Bronchial epithelial cell (primary cell): ENCODE data around the gene OR2Y1. TPM values are rescaled to one million over a fixed set of nuclear protein-coding genes. Genes with fewer than 3 reads are reported as not detected.
A peak's percentile ranks its signal among the peaks of the same experiment; 100 is the strongest.

Experiments used
- DNase-seq: peaks from one replicate; pipeline ENCODE4 v3.0.0-alpha.2; 2010; ENCODE audit warnings: low read depth
- FAIRE-seq: peaks from 2 replicates; lab custom pipeline; 2011; peaks lifted over from hg19 to GRCh38; lab: Jason Lieb, UNC
- H3K27me3 ChIP-seq: 2 replicates; pipeline ENCODE4 v1.5.1; 2011; ENCODE audit warnings: low read length; ENCODE audit not compliant: control insufficient read depth, insufficient read depth
- H3K36me3 ChIP-seq: 2 replicates; pipeline ENCODE4 v1.5.1; 2011; ENCODE audit warnings: low read length; ENCODE audit not compliant: control insufficient read depth, insufficient read depth
- H3K4me3 ChIP-seq: 2 replicates; pipeline ENCODE4 v1.5.1; 2011; ENCODE audit warnings: mild to moderate bottlenecking, low read depth, low read length, control low read depth
- total RNA-seq: library from RNA; depleted of rRNA; stranded (reverse); fragments of >200 nt; gene quantifications from 2 replicates; pipeline ENCODE4 v1.2.1, GENCODE V29; 2014
- TF ChIP-seq, protein P1 (sequence below): IDR thresholded peaks from 2 replicates; pipeline ENCODE4 v1.5.1; 2011; ENCODE audit warnings: mild to moderate bottlenecking, moderate library complexity, low read length, control low read depth, inconsistent platforms; ENCODE audit not compliant: insufficient read depth, severe bottlenecking

The OR2Y1 gene
- total RNA-seq, 1 donor from 2014 or later, result not detected

DNA sequence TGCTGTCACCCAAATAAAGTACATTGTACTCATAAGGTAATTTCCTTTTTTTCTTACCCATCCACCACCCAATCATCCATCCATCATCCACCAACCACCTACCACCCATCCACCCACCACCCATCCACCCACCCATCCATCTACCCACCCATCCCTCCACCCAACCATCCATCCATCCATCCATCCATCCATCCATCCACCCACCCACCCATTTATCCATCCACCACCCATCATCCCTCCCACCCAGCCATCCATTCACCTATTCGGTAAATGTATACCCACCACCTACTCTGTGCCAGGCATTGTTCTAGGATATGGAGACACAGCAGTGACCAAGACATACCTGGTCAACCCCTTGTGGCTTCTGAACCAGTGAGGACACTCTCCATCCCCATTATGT is 37.6 kb upstream of the OR2Y1 start:
- H3K27me3 ChIP-seq, result no peaks in the 10 kb centered on the region
- H3K4me3 ChIP-seq, result no peak overlapping the region
- TF ChIP-seq, protein P1, sequence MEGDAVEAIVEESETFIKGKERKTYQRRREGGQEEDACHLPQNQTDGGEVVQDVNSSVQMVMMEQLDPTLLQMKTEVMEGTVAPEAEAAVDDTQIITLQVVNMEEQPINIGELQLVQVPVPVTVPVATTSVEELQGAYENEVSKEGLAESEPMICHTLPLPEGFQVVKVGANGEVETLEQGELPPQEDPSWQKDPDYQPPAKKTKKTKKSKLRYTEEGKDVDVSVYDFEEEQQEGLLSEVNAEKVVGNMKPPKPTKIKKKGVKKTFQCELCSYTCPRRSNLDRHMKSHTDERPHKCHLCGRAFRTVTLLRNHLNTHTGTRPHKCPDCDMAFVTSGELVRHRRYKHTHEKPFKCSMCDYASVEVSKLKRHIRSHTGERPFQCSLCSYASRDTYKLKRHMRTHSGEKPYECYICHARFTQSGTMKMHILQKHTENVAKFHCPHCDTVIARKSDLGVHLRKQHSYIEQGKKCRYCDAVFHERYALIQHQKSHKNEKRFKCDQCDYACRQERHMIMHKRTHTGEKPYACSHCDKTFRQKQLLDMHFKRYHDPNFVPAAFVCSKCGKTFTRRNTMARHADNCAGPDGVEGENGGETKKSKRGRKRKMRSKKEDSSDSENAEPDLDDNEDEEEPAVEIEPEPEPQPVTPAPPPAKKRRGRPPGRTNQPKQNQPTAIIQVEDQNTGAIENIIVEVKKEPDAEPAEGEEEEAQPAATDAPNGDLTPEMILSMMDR, result no peak
- no peak for DNase-seq
- FAIRE-seq, result no peak
- no peaks in the 10 kb centered on the region for H3K36me3 ChIP-seq

DNA sequence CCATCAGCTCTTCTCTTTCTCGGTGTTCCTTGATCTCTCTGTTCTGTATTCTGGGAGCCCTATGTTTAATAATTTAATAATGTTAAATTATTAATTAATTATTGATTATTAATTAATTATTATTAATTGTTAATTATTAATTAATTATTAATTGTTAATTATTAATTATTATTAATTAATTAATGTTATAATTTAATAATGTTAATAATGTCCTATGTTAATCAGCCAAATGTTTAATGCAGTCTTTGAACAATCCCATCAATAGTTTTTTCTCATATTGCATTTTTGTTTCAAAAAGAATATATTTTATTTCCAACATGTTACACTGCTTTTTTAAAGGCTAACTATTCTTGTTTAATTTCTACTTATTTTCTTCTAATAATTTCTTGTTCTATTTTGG is 36.5 kb upstream of the OR2Y1 start:
- Histone ChIP-seq H3K4me3 (no peak overlapping the region), H3K27me3 (no peaks in the 10 kb centered on the region), H3K36me3 (no peaks in the 10 kb centered on the region)
- no peak for DNase-seq
- TF ChIP-seq, protein P1, result no peak
- no peak for FAIRE-seq

DNA sequence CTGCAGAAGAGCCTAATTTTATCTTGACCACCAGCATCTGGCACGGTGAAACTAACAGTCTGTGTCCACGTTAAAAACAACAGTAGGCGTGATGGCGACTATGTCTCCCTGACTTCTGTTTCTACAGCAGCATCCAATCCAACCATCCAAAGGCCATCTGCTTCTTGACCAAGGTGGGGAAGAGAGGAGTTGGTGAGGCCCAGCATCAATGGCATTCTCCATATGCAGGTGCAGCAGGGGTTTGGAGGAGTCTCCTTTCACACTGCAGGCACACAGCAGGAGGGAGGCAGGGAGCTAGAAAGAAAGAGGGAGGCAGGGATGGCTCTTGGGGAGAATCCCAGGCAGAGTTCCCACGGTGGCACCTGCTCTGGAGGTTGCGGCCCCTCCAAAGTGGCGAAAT is 35.8 kb upstream of the OR2Y1 start:
- Histone ChIP-seq H3K36me3 (no peaks in the 10 kb centered on the region), H3K27me3 (no peaks in the 10 kb centered on the region), H3K4me3 (no peak overlapping the region)
- TF ChIP-seq, protein P1, result no peak
- no peak for FAIRE-seq
- no peak for DNase-seq

DNA sequence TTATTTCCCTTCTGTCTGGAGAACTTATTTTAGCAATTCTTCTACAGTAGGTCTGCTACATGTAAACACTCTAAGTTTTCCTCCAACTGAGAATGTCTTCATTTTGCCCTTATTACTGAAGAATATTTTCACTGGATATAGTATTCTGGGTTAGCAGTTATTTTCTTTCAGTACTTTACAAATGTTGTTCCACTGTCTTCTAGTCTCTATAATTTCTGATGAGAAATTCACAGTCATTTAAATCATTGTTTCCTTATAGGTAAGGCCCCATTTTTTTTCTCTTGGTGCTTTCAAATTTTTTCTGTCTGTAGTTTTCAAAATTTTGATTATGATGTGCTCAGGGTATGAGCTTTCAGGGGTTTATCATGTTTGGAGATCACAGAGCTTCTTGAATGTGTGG is 32.0 kb upstream of the OR2Y1 start:
- FAIRE-seq, result no peak

DNA sequence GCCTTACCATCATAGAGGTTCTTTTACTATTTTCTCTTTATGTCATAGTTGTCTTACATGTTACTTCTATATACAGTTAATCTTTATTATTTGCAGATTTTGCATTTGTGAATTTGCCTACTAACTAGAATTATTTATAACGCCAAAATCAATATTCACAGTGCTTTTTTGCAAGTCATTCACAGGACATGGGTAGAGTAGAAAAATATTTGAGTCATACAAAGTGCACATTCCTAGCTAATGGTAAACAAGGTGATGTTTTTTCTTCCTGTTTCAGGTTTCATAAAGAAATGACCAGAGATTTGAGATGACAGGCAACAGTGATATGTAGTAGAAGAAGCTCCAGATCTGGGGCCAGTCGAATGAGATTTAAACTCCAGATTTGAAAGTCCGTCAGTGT is 30.0 kb upstream of the OR2Y1 start:
- Histone ChIP-seq H3K27me3 (no peaks in the 10 kb centered on the region), H3K4me3 (no peak overlapping the region), H3K36me3 (no peaks in the 10 kb centered on the region)
- FAIRE-seq (no peak), DNase-seq (peak; percentile 49)
- TF ChIP-seq, protein P1, result no peak

More for the DNA sequence above, 32.0 kb upstream of the OR2Y1 start:
- no peaks in the 10 kb centered on the region for H3K36me3 ChIP-seq
- no peak overlapping the region for H3K4me3 ChIP-seq
- TF ChIP-seq, protein P1, result no peak
- no peak for DNase-seq
- no peaks in the 10 kb centered on the region for H3K27me3 ChIP-seq

DNA sequence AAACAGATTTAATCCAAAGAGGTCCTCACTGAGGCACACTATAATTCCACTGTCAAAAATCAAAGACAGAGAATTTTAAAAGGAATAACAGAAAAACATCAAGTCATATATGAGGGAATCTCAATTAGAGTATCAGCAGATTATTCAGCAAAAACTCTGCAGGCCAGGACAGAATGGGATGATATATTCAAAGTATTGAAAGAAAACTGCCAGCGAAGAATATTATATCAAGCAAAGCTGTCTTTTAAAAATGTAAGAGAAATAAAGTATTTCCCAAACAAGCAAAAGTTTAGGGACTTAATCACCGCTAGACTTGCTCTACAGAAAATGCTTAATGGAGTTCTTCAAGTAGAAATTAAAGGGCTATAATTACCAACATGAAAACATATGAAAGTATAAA is 15.7 kb upstream of the OR2Y1 start:
- H3K4me3 ChIP-seq, result no peak overlapping the region
- TF ChIP-seq, protein P1, result no peak
- no peak for DNase-seq
- no peaks in the 10 kb centered on the region for H3K36me3 ChIP-seq
- H3K27me3 ChIP-seq, result no peaks in the 10 kb centered on the region
- FAIRE-seq, result no peak
